HEK293 (cell line): Measurements from ENCODE around the gene SPATA7.

Experiments
- CTCF ChIP-seq: fragments of 450-650 bp; formaldehyde crosslinking; IDR thresholded peaks from 2 replicates; pipeline ENCODE4 v1.5.1; 2016; ENCODE audit warnings: missing biosample characterization, missing genetic modification characterization
- TSHZ1 ChIP-seq: fragments of 450-650 bp; formaldehyde crosslinking; IDR thresholded peaks from 2 replicates; pipeline ENCODE4 v1.5.1; 2016; ENCODE audit warnings: missing biosample characterization, missing genetic modification characterization, borderline replicate concordance
- ZNF202 ChIP-seq: fragments of 450-650 bp; formaldehyde crosslinking; IDR thresholded peaks from 2 replicates; pipeline ENCODE4 v1.5.1; 2016; ENCODE audit warnings: missing biosample characterization, missing genetic modification characterization, borderline replicate concordance
- ZNF510 ChIP-seq: fragments of 450-650 bp; formaldehyde crosslinking; IDR thresholded peaks from 2 replicates; pipeline ENCODE4 v1.5.1; 2018; ENCODE audit warnings: mild to moderate bottlenecking, missing genetic modification characterization, missing biosample characterization; ENCODE audit not compliant: insufficient replicate concordance
- TF ChIP-seq, protein P1 (sequence below): fragments of 450-650 bp; formaldehyde crosslinking; IDR thresholded peaks from 2 replicates; pipeline ENCODE4 v1.5.1; 2016; ENCODE audit warnings: missing biosample characterization, missing genetic modification characterization
- TF ChIP-seq, protein P2 (sequence below): fragments of 450-650 bp; formaldehyde crosslinking; IDR thresholded peaks from 2 replicates; pipeline ENCODE4 v1.5.1; 2016; ENCODE audit warnings: missing biosample characterization, missing genetic modification characterization

GRCh38 chr14:88421286-88421685, 35.8 kb downstream of the SPATA7 start:
- no peak for TF ChIP-seq TSHZ1 (tag by site-specific recombination)
- TF ChIP-seq CTCF (tag by site-specific recombination) = no peak
- no peak for TF ChIP-seq ZNF202 (tag by site-specific recombination)
- TF ChIP-seq, protein P1, sequence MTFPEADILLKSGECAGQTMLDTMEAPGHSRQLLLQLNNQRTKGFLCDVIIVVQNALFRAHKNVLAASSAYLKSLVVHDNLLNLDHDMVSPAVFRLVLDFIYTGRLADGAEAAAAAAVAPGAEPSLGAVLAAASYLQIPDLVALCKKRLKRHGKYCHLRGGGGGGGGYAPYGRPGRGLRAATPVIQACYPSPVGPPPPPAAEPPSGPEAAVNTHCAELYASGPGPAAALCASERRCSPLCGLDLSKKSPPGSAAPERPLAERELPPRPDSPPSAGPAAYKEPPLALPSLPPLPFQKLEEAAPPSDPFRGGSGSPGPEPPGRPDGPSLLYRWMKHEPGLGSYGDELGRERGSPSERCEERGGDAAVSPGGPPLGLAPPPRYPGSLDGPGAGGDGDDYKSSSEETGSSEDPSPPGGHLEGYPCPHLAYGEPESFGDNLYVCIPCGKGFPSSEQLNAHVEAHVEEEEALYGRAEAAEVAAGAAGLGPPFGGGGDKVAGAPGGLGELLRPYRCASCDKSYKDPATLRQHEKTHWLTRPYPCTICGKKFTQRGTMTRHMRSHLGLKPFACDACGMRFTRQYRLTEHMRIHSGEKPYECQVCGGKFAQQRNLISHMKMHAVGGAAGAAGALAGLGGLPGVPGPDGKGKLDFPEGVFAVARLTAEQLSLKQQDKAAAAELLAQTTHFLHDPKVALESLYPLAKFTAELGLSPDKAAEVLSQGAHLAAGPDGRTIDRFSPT = no peak
- TF ChIP-seq ZNF510 (tag by site-specific recombination) = no peak
- TF ChIP-seq, protein P2, sequence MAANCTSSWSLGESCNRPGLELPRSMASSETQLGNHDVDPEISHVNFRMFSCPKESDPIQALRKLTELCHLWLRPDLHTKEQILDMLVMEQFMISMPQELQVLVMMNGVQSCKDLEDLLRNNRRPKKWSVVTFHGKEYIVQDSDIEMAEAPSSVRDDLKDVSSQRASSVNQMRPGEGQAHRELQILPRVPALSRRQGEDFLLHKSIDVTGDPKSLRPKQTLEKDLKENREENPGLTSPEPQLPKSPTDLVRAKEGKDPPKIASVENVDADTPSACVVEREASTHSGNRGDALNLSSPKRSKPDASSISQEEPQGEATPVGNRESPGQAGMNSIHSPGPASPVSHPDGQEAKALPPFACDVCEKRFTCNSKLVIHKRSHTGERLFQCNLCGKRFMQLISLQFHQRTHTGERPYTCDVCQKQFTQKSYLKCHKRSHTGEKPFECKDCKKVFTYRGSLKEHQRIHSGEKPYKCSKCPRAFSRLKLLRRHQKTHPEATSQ (tag by site-specific recombination) = no peak
